ENCODE results near the gene ALOX5AP. TPM values are rescaled to one million over a fixed set of nuclear protein-coding genes. Genes with fewer than 3 reads are reported as not detected.

ALOX5AP gene
- polyA plus RNA-seq, 2 of the 4 experiments (the other 2 are of a cell fraction) = 2.3 to 2.8 TPM

DNA sequence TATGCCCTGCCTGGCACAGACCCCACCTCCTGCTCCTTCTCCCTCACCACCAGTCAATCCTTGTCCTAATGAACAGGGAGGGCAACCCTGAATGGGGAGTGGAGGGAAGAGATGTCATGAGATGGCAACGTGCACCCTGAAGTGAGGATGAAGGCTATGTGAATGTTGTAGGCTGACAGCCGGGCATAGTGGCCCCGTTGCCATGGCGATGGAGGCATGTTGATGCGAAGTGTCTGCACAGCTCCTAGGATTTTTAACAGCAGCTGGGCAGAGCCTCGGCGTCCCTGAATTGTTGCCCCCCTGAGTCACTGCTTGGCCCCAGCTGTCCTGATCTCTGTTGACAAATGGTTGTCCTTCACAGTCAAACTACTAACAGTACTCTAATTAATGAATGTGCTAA, 4.8 kb upstream of the ALOX5AP start:
- Histone ChIP-seq H3K4me3 (no peak overlapping the region), H3K4me2 (no peak overlapping the region), H3K4me1 (peaks cover 12% of the 10 kb centered on the region), H3K9me3 (no peaks in the 10 kb centered on the region), H3K27ac (peak overlapping the region in 1 of 2 experiments; percentile 24; a peak in 1 of 6 replicates)
- ChIA-PET CTCF (no interaction called here), POLR2A (no interaction called here)
- DNase-seq (ENCODE audit: low read depth in 1 of 2, low spot score in 1 of 2) = no peak
- no peak for TF ChIP-seq RARB (CRISPR knock-in tag; IDR thresholded peaks at IDR 0.05)
- TF ChIP-seq, protein P1, sequence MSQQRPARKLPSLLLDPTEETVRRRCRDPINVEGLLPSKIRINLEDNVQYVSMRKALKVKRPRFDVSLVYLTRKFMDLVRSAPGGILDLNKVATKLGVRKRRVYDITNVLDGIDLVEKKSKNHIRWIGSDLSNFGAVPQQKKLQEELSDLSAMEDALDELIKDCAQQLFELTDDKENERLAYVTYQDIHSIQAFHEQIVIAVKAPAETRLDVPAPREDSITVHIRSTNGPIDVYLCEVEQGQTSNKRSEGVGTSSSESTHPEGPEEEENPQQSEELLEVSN (IDR thresholded peaks at IDR 0.05; ENCODE audit: borderline replicate concordance, low read depth) = no peak
- no peak for ATAC-seq
- 67% methylated on average over 7 of the region's 7 CpGs for WGBS (ENCODE audit: missing lambda C conversion rate)
- FAIRE-seq = no peak

DNA sequence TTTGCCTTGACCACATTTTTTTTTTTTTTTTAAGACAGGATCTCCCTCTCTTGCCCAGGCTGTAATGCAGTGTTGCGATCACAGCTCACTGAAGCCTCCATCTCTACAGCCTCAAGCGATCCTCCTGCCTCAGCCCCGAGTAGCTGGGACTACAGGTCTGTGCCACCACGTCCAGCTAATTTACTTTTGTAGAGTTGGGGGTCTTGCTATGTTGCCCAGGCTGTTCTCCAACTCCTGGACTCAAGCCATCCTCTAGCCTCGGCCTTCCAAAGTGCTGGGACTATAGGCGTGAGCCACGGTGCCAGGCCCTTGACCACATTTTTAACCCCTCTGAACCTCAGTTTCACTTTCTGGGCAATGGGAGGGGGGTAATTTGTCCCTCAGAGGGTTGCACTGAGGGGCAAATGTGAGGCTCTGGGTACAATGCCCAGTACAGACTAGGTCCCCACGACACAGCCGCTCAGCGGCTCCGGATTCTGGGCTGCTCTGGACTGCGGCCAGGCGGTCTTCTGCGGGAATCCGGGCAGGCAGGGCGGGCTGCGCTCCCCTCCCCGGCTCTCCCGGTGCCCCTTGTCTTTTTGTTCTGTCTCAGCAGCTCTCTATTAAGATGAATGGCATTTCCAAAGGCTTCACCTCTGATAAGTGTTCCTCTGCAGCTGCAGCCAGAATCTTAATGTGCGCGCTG, 3.8 kb upstream of the ALOX5AP start:
- ChIA-PET POLR2A (no interaction called here), CTCF (no interaction called here)
- Histone ChIP-seq H3K4me3 (no peak overlapping the region), H3K9me3 (no peaks in the 10 kb centered on the region), H3K27ac (peak overlapping the region in 1 of 2 experiments; percentile 21; a peak in 1 of 6 replicates), H3K4me2 (no peak overlapping the region), H3K4me1 (peaks cover 12% of the 10 kb centered on the region)
- no peak for TF ChIP-seq HDAC2 (IDR thresholded peaks at IDR 0.05)
- no peak for TF ChIP-seq RCOR1 (IDR thresholded peaks at IDR 0.05; ENCODE audit: low read depth, low read length)
- TF ChIP-seq NPAS2 (CRISPR knock-in tag; IDR thresholded peaks at IDR 0.05; ENCODE audit: borderline replicate concordance) = no peak
- TF ChIP-seq SMC3 (IDR thresholded peaks at IDR 0.05) = no peak
- TF ChIP-seq, protein P2, sequence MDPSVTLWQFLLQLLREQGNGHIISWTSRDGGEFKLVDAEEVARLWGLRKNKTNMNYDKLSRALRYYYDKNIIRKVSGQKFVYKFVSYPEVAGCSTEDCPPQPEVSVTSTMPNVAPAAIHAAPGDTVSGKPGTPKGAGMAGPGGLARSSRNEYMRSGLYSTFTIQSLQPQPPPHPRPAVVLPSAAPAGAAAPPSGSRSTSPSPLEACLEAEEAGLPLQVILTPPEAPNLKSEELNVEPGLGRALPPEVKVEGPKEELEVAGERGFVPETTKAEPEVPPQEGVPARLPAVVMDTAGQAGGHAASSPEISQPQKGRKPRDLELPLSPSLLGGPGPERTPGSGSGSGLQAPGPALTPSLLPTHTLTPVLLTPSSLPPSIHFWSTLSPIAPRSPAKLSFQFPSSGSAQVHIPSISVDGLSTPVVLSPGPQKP (IDR thresholded peaks at IDR 0.05; ENCODE audit: low read depth, low read length) = no peak
- no peak for TF ChIP-seq FOSL2 (IDR thresholded peaks at IDR 0.05)
- no peak for TF ChIP-seq FOSL2 (CRISPR knock-in tag; IDR thresholded peaks at IDR 0.05)
- TF ChIP-seq NR3C1 (IDR thresholded peaks at IDR 0.05) = no peak
- no peak for TF ChIP-seq FOSB (CRISPR knock-in tag; IDR thresholded peaks at IDR 0.05)
- no peak for TF ChIP-seq HEYL (CRISPR knock-in tag; IDR thresholded peaks at IDR 0.05)
- no peak for TF ChIP-seq KDM1A (IDR thresholded peaks at IDR 0.05; ENCODE audit: low read depth)
- no peak for TF ChIP-seq EHF (CRISPR knock-in tag; IDR thresholded peaks at IDR 0.05)
- TF ChIP-seq SREBF2 (IDR thresholded peaks at IDR 0.05) = no peak
- TF ChIP-seq, protein P3, sequence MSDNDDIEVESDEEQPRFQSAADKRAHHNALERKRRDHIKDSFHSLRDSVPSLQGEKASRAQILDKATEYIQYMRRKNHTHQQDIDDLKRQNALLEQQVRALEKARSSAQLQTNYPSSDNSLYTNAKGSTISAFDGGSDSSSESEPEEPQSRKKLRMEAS (IDR thresholded peaks at IDR 0.05) = no peak
- no peak for TF ChIP-seq MAFK (IDR thresholded peaks at IDR 0.05; ENCODE audit: partially characterized antibody)
- TF ChIP-seq, protein P4, sequence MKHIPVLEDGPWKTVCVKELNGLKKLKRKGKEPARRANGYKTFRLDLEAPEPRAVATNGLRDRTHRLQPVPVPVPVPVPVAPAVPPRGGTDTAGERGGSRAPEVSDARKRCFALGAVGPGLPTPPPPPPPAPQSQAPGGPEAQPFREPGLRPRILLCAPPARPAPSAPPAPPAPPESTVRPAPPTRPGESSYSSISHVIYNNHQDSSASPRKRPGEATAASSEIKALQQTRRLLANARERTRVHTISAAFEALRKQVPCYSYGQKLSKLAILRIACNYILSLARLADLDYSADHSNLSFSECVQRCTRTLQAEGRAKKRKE (CRISPR knock-in tag; IDR thresholded peaks at IDR 0.05; ENCODE audit: low read depth) = no peak
- no peak for TF ChIP-seq ESRRA (IDR thresholded peaks at IDR 0.05; ENCODE audit: borderline replicate concordance, low read length)
- no peak for TF ChIP-seq BHLHE40 (IDR thresholded peaks at IDR 0.05; ENCODE audit: low read depth, low read length)
- no peak for TF ChIP-seq POLR2A (IDR thresholded peaks at IDR 0.05; ENCODE audit: low read length)
- no peak for TF ChIP-seq ZNF302 (CRISPR knock-in tag; IDR thresholded peaks at IDR 0.05)
- WGBS (ENCODE audit: missing lambda C conversion rate) = 80% methylated on average over 12 of the region's 21 CpGs
- FAIRE-seq (no peak), DNase-seq (ENCODE audit: low read depth in 1 of 2, low spot score in 1 of 2) (no peak), ATAC-seq (no peak)

DNA sequence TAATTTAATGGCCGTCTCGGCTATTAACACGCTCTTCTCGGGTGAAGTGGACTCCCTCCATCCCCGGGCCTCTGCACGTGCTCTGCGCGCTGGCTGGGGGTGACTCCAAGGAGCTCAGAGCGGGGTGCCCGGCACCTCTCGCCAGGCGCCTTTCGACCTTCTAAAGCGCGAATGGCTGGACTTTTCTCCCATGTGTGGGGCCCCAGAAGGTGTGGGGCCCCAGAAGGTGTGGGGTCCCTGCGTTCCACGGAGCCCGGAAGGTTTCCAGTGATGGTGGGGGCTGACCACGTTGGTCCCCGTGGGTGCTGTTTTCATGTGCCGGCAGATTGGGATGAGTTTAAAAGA, 3.3 kb upstream of the ALOX5AP start:
- TF ChIP-seq RCOR1 (IDR thresholded peaks at IDR 0.05; ENCODE audit: low read depth, low read length) = no peak
- no peak for TF ChIP-seq SREBF2 (IDR thresholded peaks at IDR 0.05)
- TF ChIP-seq HOXB13 (CRISPR knock-in tag; IDR thresholded peaks at IDR 0.05; ENCODE audit: low read depth) = no peak
- TF ChIP-seq HDAC2 (IDR thresholded peaks at IDR 0.05) = no peak
- no peak for TF ChIP-seq PHF8 (IDR thresholded peaks at IDR 0.05; ENCODE audit: borderline replicate concordance, low read depth)
- TF ChIP-seq ZC3H11A (IDR thresholded peaks at IDR 0.05) = no peak
- TF ChIP-seq EP300 (IDR thresholded peaks at IDR 0.05) = no peak
- TF ChIP-seq TFCP2L1 (CRISPR knock-in tag; IDR thresholded peaks at IDR 0.05) = no peak
- no peak for TF ChIP-seq CHD2 (IDR thresholded peaks at IDR 0.05; ENCODE audit: low read length, partially characterized antibody)
- no peak for TF ChIP-seq BHLHE40 (IDR thresholded peaks at IDR 0.05; ENCODE audit: low read depth, low read length)
- TF ChIP-seq EHMT2 (IDR thresholded peaks at IDR 0.05; ENCODE audit: low read depth) = no peak
- TF ChIP-seq RAD21 (conservative IDR thresholded peaks at IDR 0.05 in 1 of 2, IDR thresholded peaks at IDR 0.05 in 1 of 2) = no peak
- TF ChIP-seq, protein P3 (IDR thresholded peaks at IDR 0.05) = no peak
- TF ChIP-seq CHD4 (IDR thresholded peaks at IDR 0.05; ENCODE audit: borderline replicate concordance) = no peak
- TF ChIP-seq KDM1A (IDR thresholded peaks at IDR 0.05; ENCODE audit: low read depth) = no peak
- TF ChIP-seq, protein P5, sequence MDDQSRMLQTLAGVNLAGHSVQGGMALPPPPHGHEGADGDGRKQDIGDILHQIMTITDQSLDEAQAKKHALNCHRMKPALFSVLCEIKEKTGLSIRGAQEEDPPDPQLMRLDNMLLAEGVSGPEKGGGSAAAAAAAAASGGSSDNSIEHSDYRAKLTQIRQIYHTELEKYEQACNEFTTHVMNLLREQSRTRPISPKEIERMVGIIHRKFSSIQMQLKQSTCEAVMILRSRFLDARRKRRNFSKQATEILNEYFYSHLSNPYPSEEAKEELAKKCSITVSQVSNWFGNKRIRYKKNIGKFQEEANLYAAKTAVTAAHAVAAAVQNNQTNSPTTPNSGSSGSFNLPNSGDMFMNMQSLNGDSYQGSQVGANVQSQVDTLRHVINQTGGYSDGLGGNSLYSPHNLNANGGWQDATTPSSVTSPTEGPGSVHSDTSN (IDR thresholded peaks at IDR 0.05) = no peak
- ChIA-PET POLR2A (no interaction called here), CTCF (no interaction called here)

More for the DNA sequence above, 3.3 kb upstream of the ALOX5AP start:
- Histone ChIP-seq H3K4me1 (peaks cover 12% of the 10 kb centered on the region), H3K27ac (no peak overlapping the region), H3K4me2 (no peak overlapping the region), H3K4me3 (no peak overlapping the region), H3K9me3 (no peaks in the 10 kb centered on the region)
- WGBS (ENCODE audit: missing lambda C conversion rate) = 86% methylated on average over 20 of the region's 21 CpGs
- DNase-seq (ENCODE audit: low read depth in 1 of 2, low spot score in 1 of 2) (no peak), FAIRE-seq (no peak), ATAC-seq (no peak)

All from A549 (cell line).